ENCODE results near the gene ADAMTSL5. TPM values are rescaled to one million over a fixed set of nuclear protein-coding genes. Genes with fewer than 3 reads are reported as not detected.
A peak's percentile ranks its signal among the peaks of the same experiment; 100 is the strongest.

Gene ADAMTSL5
- total and polyA plus RNA-seq, 9 of the 15 experiments (the other 6 are each of a cell fraction or from before 2014, with no cell fraction given) = 1.0 to 11.6 (median 4.1) TPM

- TF ChIP-seq TAF1 (IDR thresholded peaks at IDR 0.05; ENCODE audit: control insufficient read depth, extremely low read depth, insufficient read depth, low read length, severe bottlenecking) (peak; percentile 53), PTRF (tag; IDR thresholded peaks at IDR 0.05) (no peak), CHCHD3 (CRISPR knock-in tag; IDR thresholded peaks at IDR 0.05) (no peak), SFPQ (IDR thresholded peaks at IDR 0.05; ENCODE audit: low read depth, low read length) (no peak), CHD2 (IDR thresholded peaks at IDR 0.05; ENCODE audit: low read depth, low read length) (no peak), DEAF1 (CRISPR knock-in tag; IDR thresholded peaks at IDR 0.05) (no peak), IRF1 (CRISPR knock-in tag; IDR thresholded peaks at IDR 0.05; ENCODE audit: borderline replicate concordance) (no peak), ZNF407 (IDR thresholded peaks at IDR 0.05; ENCODE audit: low read depth) (no peak), ZEB2 (IDR thresholded peaks at IDR 0.05) (no peak), ZNF384 (IDR thresholded peaks at IDR 0.05; ENCODE audit: low read depth, low read length) (no peak), ZNF217 (CRISPR knock-in tag; IDR thresholded peaks at IDR 0.05) (no peak), MAFK (IDR thresholded peaks at IDR 0.05; ENCODE audit: low read length) (no peak), MCM7 (IDR thresholded peaks at IDR 0.05) (no peak)
Measured at GRCh38 chr19:1512671-1513498, at the start of gene ADAMTSL5 (continued).
